Chondrocyte (in vitro differentiated cells): ENCODE results near the gene CHRD. TPM values are rescaled to one million over a fixed set of nuclear protein-coding genes. Genes with fewer than 3 reads are reported as not detected.

Experiments
- DNase-seq: peaks from one replicate; pipeline ENCODE4 v3.0.0; 2021; ENCODE audit warnings: mixed read lengths, low spot score
- H3K27ac Mint-ChIP-seq: one replicate; pipeline ENCODE4 v1.8.0; 2021; ENCODE audit warnings: mild to moderate bottlenecking, moderate library complexity, mixed read lengths; ENCODE audit not compliant: unreplicated experiment
- H3K27me3 Mint-ChIP-seq: 2 replicates; pipeline ENCODE4 v1.8.0; 2021; ENCODE audit warnings: low read depth, mixed read lengths
- H3K36me3 Mint-ChIP-seq: 2 replicates; pipeline ENCODE4 v1.8.0; 2021; ENCODE audit warnings: low read depth, mixed read lengths
- H3K4me1 Mint-ChIP-seq: 2 replicates; pipeline ENCODE4 v1.8.0; 2021; ENCODE audit warnings: low read depth, mild to moderate bottlenecking, mixed read lengths
- H3K4me3 Mint-ChIP-seq: one replicate; pipeline ENCODE4 v1.8.0; 2021; ENCODE audit warnings: mild to moderate bottlenecking, moderate library complexity, mixed read lengths; ENCODE audit not compliant: unreplicated experiment
- H3K9me3 Mint-ChIP-seq: 2 replicates; pipeline ENCODE4 v1.8.0; 2021; ENCODE audit warnings: low read depth, mixed read lengths
- CTCF ChIP-seq: fragments of 200-600 bp; sonication (generic); IDR thresholded peaks from 2 replicates; pipeline ENCODE4 v1.5.0; 2021; ENCODE audit warnings: antibody characterized with exemption, mild to moderate bottlenecking, moderate library complexity
- total RNA-seq: library from RNA; stranded (reverse); gene quantifications from 3 replicates; pipeline ENCODE4 v1.2.1, GENCODE V29; 2021

Gene CHRD
- total RNA-seq, 1 donor from 2014 or later: 1.5 TPM

GRCh38 chr3:184360070-184360928 is 19.6 kb upstream of the CHRD start:
- no peak overlapping the region for H3K27ac Mint-ChIP-seq

GRCh38 chr3:184360929-184361531 is 18.8 kb upstream of the CHRD start:
- H3K9me3 Mint-ChIP-seq: no peaks in the 10 kb centered on the region
- TF ChIP-seq CTCF: no peak
- peaks cover 6% of the 10 kb centered on the region for H3K36me3 Mint-ChIP-seq
- no peak overlapping the region for H3K27ac Mint-ChIP-seq
- no peaks in the 10 kb centered on the region for H3K27me3 Mint-ChIP-seq
- peaks cover 27% of the 10 kb centered on the region for H3K4me1 Mint-ChIP-seq
- H3K4me3 Mint-ChIP-seq: peak overlapping the region; percentile 65
- peak; percentile 73 for DNase-seq

More at GRCh38 chr3:184360070-184360928, 19.6 kb upstream of the CHRD start:
- Mint-ChIP-seq H3K4me1 (peaks cover 27% of the 10 kb centered on the region), H3K36me3 (peaks cover 8% of the 10 kb centered on the region), H3K4me3 (peak overlapping the region; percentile 65), H3K9me3 (no peaks in the 10 kb centered on the region), H3K27me3 (no peaks in the 10 kb centered on the region)
- no peak for DNase-seq
- TF ChIP-seq CTCF: no peak

- peaks cover 6% of the 10 kb centered on the region for H3K36me3 Mint-ChIP-seq
- DNase-seq: peak; percentile 91
These were observed 18.3 kb upstream of the CHRD start, which contains the start of the genes CLCN2 and POLR2H for GRCh38 chr3:184361532-184361931. TSS of gene CLCN2 (minus strand) at chr3:184361605. CDS start at chr3:184361479, 126 bp downstream. TSS of gene POLR2H (plus strand) at chr3:184361710. CDS start at chr3:184363493, 1,783 bp downstream.

GRCh38 chr3:184361932-184362667 is 17.8 kb upstream of the CHRD start:
- H3K9me3 Mint-ChIP-seq: no peaks in the 10 kb centered on the region
- H3K36me3 Mint-ChIP-seq: peaks cover 10% of the 10 kb centered on the region
- no peaks in the 10 kb centered on the region for H3K27me3 Mint-ChIP-seq
- peaks cover 34% of the 10 kb centered on the region for H3K4me1 Mint-ChIP-seq
- peak; percentile 87 for DNase-seq
- peak overlapping the region; percentile 99 for H3K27ac Mint-ChIP-seq
- TF ChIP-seq CTCF: no peak
- peak overlapping the region; percentile 98 for H3K4me3 Mint-ChIP-seq

More at GRCh38 chr3:184361532-184361931, 18.3 kb upstream of the CHRD start, which contains the start of the genes CLCN2 and POLR2H:
- H3K27me3 Mint-ChIP-seq: no peaks in the 10 kb centered on the region
- H3K27ac Mint-ChIP-seq: peak within 1 kb of the TSS; percentile 99
- no peak for TF ChIP-seq CTCF
- H3K9me3 Mint-ChIP-seq: no peaks in the 10 kb centered on the region
- H3K4me1 Mint-ChIP-seq: peaks cover 29% of the 10 kb centered on the region
- peak within 1 kb of the TSS; percentile 98 for H3K4me3 Mint-ChIP-seq
